Activated effector memory CD4-positive, alpha-beta T cell treated with Interleukin-2 at 50 U/mL for 16 hours (primary cell): ENCODE data around the gene SERPINB2.
"Not testable (repeated sequence)": the region's sequence is repeated elsewhere in the genome, so short reads cannot be mapped to it uniquely, and the experiment has no call there.

Source experiments
- DNase-seq: peaks from one replicate; pipeline ENCODE4 v3.0.0-alpha.2; 2020

SERPINB2 gene

DNA sequence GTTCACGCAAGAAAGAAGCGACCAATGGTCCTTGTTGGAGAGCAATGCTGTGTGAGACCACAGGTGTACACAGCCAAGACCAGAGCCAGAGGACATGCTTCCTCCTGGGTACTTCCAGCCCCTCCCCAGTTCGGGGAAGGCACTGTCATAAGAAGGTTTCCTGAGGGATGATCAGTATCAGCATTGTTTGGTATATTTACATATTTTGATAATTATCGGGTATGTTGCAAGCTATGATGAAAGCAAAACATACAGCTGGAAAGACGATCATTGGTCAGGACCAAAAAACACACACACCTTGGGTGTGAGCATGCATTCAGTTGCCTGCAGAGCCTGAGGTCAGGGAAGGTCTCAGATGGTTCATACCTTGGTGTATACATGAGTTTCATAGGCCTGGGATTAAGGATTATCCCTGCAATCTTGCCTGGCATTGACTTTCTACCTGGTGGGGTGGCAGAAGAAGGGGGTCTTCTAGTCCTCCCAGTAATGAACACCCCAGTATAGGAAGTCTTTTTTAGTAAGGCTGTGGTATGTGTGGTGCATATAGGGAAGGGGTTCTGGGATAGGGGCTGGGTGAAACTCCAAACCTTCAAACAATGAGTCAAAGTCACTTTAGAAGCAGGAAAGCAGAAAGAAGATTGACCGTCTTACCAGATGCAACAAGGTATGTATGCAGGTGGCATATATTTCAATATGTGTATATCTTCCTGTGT lies 2.9 kb downstream of the SERPINB2 start:
- no peak for DNase-seq

- no peak for DNase-seq
Measured at GRCh38 chr18:63890950-63891304, 3.4 kb downstream of the SERPINB2 start.

GRCh38 chr18:63892566-63892965 lies 5.1 kb downstream of the SERPINB2 start:
- DNase-seq = no peak

DNA sequence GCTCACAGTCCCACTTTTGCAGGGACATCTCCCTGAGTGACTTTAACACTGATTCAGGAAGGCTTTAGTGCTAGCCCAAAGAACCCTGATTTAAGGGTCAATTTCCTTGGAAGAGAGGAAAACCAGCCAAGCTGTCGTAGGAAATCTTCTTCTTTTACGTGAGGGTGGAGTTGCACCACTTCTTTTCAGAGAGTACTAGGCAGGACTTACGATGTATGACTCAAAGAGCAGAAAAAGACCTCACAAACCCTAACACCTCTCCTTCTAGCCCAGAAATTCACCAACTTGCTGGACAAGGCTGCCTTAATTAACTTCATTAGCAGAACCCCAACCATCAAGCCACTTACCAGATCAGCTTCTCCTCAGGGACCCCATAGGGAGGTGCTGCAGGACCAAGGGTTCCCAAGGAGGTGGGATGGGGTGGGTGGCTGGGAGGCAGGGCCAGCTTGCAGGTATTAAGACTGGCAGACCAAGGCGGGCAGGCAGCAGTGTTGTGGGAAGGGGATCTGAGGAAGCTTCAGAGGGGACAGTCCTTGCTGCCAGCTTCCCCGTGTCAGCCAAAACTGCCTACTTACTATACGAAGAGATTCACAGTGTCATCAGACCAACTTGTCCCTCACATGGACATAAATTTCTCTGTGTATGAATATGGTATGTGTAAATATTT lies 6.7 kb downstream of the SERPINB2 start:
- DNase-seq = no peak

DNA sequence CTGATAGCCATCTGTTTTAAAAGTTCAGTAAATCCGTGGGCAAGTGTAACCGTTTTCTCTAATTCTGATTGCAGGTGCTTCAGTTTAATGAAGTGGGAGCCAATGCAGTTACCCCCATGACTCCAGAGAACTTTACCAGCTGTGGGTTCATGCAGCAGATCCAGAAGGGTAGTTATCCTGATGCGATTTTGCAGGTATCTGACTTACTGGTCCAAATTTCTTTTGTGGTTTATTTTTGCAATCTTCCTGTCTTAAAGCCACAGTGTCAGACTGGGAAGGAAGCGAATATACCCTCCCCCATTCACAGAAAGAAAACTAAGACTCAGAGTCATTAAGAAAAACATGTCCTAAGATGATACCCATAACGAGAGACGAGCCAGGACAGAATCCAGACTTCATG lies 7.7 kb downstream of the SERPINB2 start:
- DNase-seq = no peak

- no peak for DNase-seq
Measured at GRCh38 chr18:63897072-63897471, 9.6 kb downstream of the SERPINB2 start.

- no peak for DNase-seq
Measured at GRCh38 chr18:63899206-63899605, 11.7 kb downstream of the SERPINB2 start.

DNA sequence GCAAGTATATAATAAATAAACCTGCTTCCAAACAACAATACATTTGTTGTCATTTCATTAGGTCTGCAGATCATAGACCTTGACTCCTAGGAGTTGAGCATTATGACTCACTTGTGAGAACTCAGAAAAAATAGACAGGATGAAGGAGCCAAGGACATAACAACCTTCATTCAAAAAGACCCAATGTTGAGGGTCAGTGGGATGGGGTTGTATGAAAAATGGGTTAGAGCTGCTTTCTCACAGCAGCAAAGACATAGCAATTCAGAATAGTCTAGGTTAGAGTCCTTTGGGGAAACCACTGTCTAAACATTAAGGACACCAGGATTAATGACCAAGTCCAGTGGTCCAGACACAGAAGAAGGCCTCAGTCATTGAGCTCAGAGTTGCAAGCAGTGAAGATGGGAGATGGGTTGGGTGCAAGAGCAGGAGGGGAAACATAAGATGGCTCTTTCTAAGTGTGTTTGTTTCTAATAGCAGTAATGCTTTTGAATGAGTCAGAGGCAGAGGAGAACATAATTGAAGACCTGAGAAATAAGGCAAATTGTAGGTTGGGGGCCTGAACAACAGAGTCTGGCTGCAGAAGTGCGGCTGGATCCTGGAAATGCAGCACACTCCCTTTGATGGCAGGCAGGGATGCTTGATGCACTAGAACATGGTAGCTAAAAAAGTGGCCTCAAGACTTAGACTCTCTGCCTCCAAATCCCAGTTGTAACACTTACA lies 16.5 kb downstream of the SERPINB2 start:
- DNase-seq = no peak

GRCh38 chr18:63904694-63905093 lies 17.2 kb downstream of the SERPINB2 start:
- no peak for DNase-seq

GRCh38 chr18:63905361-63905760 lies 17.9 kb downstream of the SERPINB2 start:
- no peak for DNase-seq

GRCh38 chr18:63906056-63906455 lies 18.6 kb downstream of the SERPINB2 start:
- no peak for DNase-seq

DNA sequence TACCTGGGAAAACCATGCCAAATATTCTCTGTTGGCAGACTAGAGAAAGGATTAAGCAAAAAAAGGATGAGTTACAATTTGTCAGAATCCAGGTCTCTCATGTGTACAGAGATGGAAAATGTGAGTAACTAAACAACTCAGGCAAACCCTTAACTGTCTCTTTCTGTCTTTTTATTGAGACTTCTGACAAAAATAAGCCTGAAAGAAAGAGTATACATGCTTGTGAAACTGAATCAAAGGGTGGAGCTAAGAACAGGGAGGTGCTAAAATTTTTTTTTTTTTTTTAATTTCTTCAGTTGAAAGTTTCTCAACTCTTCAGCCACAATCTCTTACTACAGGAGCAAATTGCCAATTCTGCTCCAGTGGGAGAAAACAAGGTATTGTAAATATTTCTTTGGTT lies 20.2 kb downstream of the SERPINB2 start, which contains the start of gene SERPINB10:
SERPINB10 (plus strand) TSS at position 295 of the 400 bp plus-strand sequence. CDS start 7,553 bp downstream, outside the sequence.
- no peak for DNase-seq

- no peak for DNase-seq
Measured at GRCh38 chr18:63908858-63909257, 21.4 kb downstream of the SERPINB2 start.

- DNase-seq = no peak
Measured at GRCh38 chr18:63909870-63910269, 22.4 kb downstream of the SERPINB2 start.

GRCh38 chr18:63917817-63918216 lies 30.3 kb downstream of the SERPINB2 start:
- DNase-seq = no peak

GRCh38 chr18:63922049-63922448 lies 34.5 kb downstream of the SERPINB2 start:
- DNase-seq = no peak

GRCh38 chr18:63924551-63924950 lies 37.0 kb downstream of the SERPINB2 start:
- no peak for DNase-seq

GRCh38 chr18:63928331-63928730 lies 40.8 kb downstream of the SERPINB2 start:
- no peak for DNase-seq

GRCh38 chr18:63929369-63929768 lies 41.9 kb downstream of the SERPINB2 start:
- DNase-seq = not testable (repeated sequence)

GRCh38 chr18:63930773-63931354 lies 43.4 kb downstream of the SERPINB2 start:
- DNase-seq = no peak

DNA sequence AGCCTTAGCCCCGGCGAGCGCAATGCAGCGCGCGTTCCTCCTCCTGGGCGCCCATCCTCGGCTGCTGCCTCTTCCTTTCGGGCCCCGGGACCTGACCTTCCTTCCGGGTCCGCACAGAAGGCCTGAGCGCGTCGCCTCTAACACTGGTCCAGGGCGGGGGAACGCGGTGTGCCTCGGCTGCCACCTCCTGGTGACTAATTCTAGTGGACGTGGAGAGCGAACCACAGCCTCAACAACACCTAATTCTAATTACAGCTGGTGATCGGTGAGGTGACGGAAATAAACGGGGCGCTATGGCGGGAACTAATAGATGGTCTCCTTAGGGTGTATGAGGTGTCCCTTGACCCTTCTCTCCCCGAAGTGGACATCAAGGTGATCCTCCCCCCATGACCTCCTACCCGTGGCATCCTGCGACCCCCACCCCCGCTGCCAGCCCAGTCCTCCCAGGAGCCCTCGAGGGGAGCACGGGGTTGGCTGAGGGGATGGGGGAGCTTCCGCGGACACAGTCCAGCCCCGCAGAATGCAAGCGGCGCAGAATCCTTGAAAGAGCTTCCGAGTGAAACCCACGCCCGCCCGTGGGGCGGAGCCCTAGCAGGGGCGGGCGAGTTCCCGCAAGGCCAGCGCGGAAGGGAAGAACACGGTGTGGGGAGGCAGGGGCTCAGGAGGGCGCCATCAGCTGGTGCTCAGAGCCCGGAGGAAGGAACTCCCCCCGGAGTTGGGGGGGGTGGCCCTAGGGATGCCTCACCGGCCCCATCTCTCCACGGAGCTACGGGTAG lies 48.8 kb downstream of the SERPINB2 start:
- DNase-seq = peak; percentile 34

GRCh38 chr18:63936932-63937393 lies 49.5 kb downstream of the SERPINB2 start:
- no peak for DNase-seq

GRCh38 chr18:63940008-63940407 lies 52.5 kb downstream of the SERPINB2 start:
- no peak for DNase-seq
